ENCODE measurements around the gene PSAP. TPM values are rescaled to one million over a fixed set of nuclear protein-coding genes. Genes with fewer than 3 reads are reported as not detected.
"Not testable (repeated sequence)": the region's sequence is repeated elsewhere in the genome, so short reads cannot be mapped to it uniquely, and the experiment has no call there.

Gene PSAP
- polyA plus RNA-seq, 1 donor from 2014 or later: 651 TPM

GRCh38 chr10:71881647-71882355, 30.8 kb upstream of the PSAP start:
- Histone ChIP-seq H3F3A (ENCODE audit: insufficient read depth, low read length, poor library complexity, severe bottlenecking) (no peaks in the 10 kb centered on the region), H4K20me1 (ENCODE audit: insufficient read depth) (no peaks in the 10 kb centered on the region), H3K79me2 (replicated peaks; ENCODE audit: insufficient read depth, low read length) (no peaks in the 10 kb centered on the region), H3K4me3 (ENCODE audit: low read length) (no peak overlapping the region), H3K9ac (ENCODE audit: low read length) (no peak overlapping the region), H3K4me2 (ENCODE audit: low read length) (no peak overlapping the region), H3K27ac (ENCODE audit: low read length) (no peak overlapping the region), H2AFZ (ENCODE audit: low read depth, low read length) (no peak overlapping the region), H3K9me3 (ENCODE audit: low read length) (no peaks in the 10 kb centered on the region), H3K9me2 (ENCODE audit: insufficient read depth, low read length) (no peaks in the 10 kb centered on the region), H3K36me3 (ENCODE audit: insufficient read depth, low read length) (no peaks in the 10 kb centered on the region), H3K27me3 (ENCODE audit: insufficient read depth, low read depth, low read length) (no peaks in the 10 kb centered on the region)
- TF ChIP-seq REST (IDR thresholded peaks at IDR 0.05; ENCODE audit: borderline replicate concordance) (no peak), RAD21 (conservative IDR thresholded peaks at IDR 0.05) (no peak), EZH2 (IDR thresholded peaks at IDR 0.05; ENCODE audit: borderline replicate concordance, insufficient read depth, low read length, poor library complexity, severe bottlenecking) (no peak), EP300 (conservative IDR thresholded peaks at IDR 0.05; ENCODE audit: poor library complexity, severe bottlenecking) (no peak), TAF1 (IDR thresholded peaks at IDR 0.05; ENCODE audit: low read depth) (no peak), POLR2AphosphoS5 (IDR thresholded peaks at IDR 0.05) (no peak), CTCF (IDR thresholded peaks at IDR 0.05; ENCODE audit: poor library complexity, severe bottlenecking) (no peak), MXI1 (conservative IDR thresholded peaks at IDR 0.05; ENCODE audit: poor library complexity, severe bottlenecking) (no peak), SMC3 (conservative IDR thresholded peaks at IDR 0.05; ENCODE audit: poor library complexity) (no peak)

- not testable (repeated sequence) for H3K36me3 ChIP-seq (ENCODE audit: insufficient read depth, low read length); H3K27me3 ChIP-seq (ENCODE audit: insufficient read depth, low read depth, low read length); H3F3A ChIP-seq (ENCODE audit: insufficient read depth, low read length, poor library complexity, severe bottlenecking); H3K4me3 ChIP-seq (ENCODE audit: low read length); H3K4me2 ChIP-seq (ENCODE audit: low read length); H4K20me1 ChIP-seq (ENCODE audit: insufficient read depth); H3K9me3 ChIP-seq (ENCODE audit: low read length); H3K9ac ChIP-seq (ENCODE audit: low read length); H2AFZ ChIP-seq (ENCODE audit: low read depth, low read length); H3K79me2 ChIP-seq (replicated peaks; ENCODE audit: insufficient read depth, low read length); H3K27ac ChIP-seq (ENCODE audit: low read length); H3K9me2 ChIP-seq (ENCODE audit: insufficient read depth, low read length)
Observed at GRCh38 chr10:71881307-71881624, 30.2 kb upstream of the PSAP start.

Data from neural cell (in vitro differentiated cells).